AG04450 (cell line): Measurements from ENCODE around the gene ELP4. TPM values are rescaled to one million over a fixed set of nuclear protein-coding genes. Genes with fewer than 3 reads are reported as not detected.

ENCODE experiments used
- CTCF ChIA-PET: fragments of 300-600, 350-600 bp; formaldehyde crosslinking; extraction: SDS; loops from one replicate; lab custom pipeline; 2022; ENCODE audit warnings: antibody characterized with exemption, inconsistent platforms; lab: Charles Lee
- POLR2A ChIA-PET: fragments of 350-600 bp; formaldehyde crosslinking; extraction: SDS; loops from one replicate; lab custom pipeline; 2021; ENCODE audit warnings: antibody characterized with exemption, inconsistent platforms; lab: Yijun Ruan, JAX
- DNase-seq: peaks from one replicate; pipeline ENCODE4 v3.0.0-alpha.2; 2011; ENCODE audit warnings: low read depth, low spot score
- H3K27ac ChIP-seq: one replicate; pipeline ENCODE4 v1.5.1; 2012; ENCODE audit warnings: low read depth, low read length, control low read depth
- H3K27me3 ChIP-seq: one replicate; pipeline ENCODE4 v1.6.0; 2012; ENCODE audit warnings: low read length; ENCODE audit not compliant: control insufficient read depth, insufficient read depth
- H3K4me3 ChIP-seq: 2 replicates; pipeline ENCODE4 v1.5.1; 2011; ENCODE audit warnings: mild to moderate bottlenecking, low read depth, low read length, control low read depth
- H3K9me3 ChIP-seq: 2 replicates; pipeline ENCODE4 v1.5.1; 2012; ENCODE audit warnings: low read length; ENCODE audit not compliant: control insufficient read depth, insufficient read depth
- polyA plus RNA-seq: library from polyadenylated mRNA; depleted of rRNA; stranded (reverse); fragments of >200 nt; gene quantifications from 2 replicates; pipeline ENCODE4 v1.2.3, GENCODE V29; 2011
- TF ChIP-seq, protein P1 (sequence below): IDR thresholded peaks from 2 replicates; pipeline ENCODE4 v1.5.1; 2011; ENCODE audit warnings: low read depth, low read length, control low read depth, inconsistent platforms

The ELP4 gene
- polyA plus RNA-seq, 1 experiment = 15.5 TPM

DNA sequence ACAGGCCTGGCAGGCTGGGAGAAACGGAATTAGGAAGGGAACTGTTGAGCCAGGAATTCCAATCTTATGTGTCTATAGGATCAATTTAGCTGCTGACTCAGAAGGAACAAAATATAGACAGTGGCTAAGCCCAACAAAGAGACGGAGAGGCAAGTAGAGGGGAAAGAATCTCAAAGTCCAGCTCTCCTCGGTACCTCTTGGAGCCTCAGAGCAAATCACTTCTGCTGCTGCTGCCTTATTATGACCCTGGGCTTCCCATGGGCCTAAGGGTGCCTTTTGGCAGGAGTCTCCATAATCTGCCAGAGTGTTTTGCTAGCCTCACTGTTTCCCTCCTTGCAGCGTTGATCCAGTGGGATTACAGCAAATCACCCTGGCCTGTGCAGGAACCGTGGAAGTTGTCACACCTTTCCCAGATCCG is 269.8 kb downstream of the ELP4 start:
- Histone ChIP-seq H3K27ac (peak overlapping the region; percentile 32), H3K4me3 (no peak overlapping the region), H3K27me3 (no peaks in the 10 kb centered on the region), H3K9me3 (no peaks in the 10 kb centered on the region)
- TF ChIP-seq, protein P1, sequence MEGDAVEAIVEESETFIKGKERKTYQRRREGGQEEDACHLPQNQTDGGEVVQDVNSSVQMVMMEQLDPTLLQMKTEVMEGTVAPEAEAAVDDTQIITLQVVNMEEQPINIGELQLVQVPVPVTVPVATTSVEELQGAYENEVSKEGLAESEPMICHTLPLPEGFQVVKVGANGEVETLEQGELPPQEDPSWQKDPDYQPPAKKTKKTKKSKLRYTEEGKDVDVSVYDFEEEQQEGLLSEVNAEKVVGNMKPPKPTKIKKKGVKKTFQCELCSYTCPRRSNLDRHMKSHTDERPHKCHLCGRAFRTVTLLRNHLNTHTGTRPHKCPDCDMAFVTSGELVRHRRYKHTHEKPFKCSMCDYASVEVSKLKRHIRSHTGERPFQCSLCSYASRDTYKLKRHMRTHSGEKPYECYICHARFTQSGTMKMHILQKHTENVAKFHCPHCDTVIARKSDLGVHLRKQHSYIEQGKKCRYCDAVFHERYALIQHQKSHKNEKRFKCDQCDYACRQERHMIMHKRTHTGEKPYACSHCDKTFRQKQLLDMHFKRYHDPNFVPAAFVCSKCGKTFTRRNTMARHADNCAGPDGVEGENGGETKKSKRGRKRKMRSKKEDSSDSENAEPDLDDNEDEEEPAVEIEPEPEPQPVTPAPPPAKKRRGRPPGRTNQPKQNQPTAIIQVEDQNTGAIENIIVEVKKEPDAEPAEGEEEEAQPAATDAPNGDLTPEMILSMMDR = no peak
- ChIA-PET CTCF (interaction anchor here (1.5 kb wide), 1 partner anchor 16 kb away, joined by 3 read pairs; no protein-coding TSS in a partner anchor), POLR2A (no interaction called here)
- DNase-seq = peak; percentile 43

DNA sequence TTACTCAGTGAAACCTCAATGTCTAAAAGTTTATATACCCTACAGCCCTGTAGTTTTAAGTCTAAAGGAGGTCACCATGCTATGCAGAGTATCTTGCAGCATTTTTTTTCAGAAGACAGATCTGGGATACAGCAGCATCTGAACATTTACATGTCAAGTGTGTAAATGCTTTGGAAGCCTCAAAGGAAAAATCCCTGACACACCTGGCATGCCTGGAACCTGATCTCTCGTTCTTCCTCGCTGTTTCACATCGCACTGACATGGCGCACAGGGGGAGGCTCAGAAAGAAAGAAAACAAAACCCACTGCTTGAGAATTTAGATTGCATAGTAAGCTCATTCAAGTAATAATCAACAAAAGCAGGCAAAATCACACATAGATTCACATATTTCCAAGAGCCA is 270.5 kb downstream of the ELP4 start:
- ChIA-PET POLR2A (no interaction called here), CTCF (interaction anchor here (1.0 to 1.5 kb wide), 2 partner anchors 15 to 139 kb away, joined by 3 read pairs; no protein-coding TSS in a partner anchor)
- H3K27ac ChIP-seq = no peak overlapping the region
- H3K27me3 ChIP-seq = no peaks in the 10 kb centered on the region
- no peaks in the 10 kb centered on the region for H3K9me3 ChIP-seq
- no peak overlapping the region for H3K4me3 ChIP-seq
- no peak for DNase-seq
- TF ChIP-seq, protein P1 = no peak

DNA sequence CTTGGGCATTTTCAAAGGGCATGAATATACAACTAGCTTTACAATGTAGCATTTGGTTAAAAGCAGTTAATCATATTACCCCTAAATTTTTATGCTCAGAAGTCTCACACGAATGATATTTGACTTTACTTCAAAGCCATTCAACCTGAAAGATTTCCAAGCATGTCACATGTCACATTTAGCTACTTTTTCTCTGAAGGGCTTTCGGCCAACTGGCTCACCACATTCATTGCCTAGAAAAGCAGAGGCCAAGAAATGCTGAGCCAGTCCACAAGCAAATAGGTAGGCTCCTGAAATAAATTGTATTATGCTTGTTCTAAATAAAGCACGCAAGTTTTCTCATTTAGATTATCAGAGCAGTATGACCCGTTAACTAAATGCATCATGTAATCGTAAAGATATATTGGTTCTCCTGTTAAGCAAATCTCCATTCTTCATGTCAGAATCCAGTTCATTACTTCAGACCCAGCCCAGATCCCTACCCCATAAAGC is 271.0 kb downstream of the ELP4 start:
- no peaks in the 10 kb centered on the region for H3K27me3 ChIP-seq
- DNase-seq = no peak
- POLR2A ChIA-PET = no interaction called here
- H3K4me3 ChIP-seq = no peak overlapping the region
- no peak overlapping the region for H3K27ac ChIP-seq
- TF ChIP-seq, protein P1 = no peak
- no peaks in the 10 kb centered on the region for H3K9me3 ChIP-seq
- CTCF ChIA-PET = interaction anchor here (1.0 to 1.5 kb wide), 2 partner anchors 14 to 139 kb away, joined by 3 read pairs; no protein-coding TSS in a partner anchor

DNA sequence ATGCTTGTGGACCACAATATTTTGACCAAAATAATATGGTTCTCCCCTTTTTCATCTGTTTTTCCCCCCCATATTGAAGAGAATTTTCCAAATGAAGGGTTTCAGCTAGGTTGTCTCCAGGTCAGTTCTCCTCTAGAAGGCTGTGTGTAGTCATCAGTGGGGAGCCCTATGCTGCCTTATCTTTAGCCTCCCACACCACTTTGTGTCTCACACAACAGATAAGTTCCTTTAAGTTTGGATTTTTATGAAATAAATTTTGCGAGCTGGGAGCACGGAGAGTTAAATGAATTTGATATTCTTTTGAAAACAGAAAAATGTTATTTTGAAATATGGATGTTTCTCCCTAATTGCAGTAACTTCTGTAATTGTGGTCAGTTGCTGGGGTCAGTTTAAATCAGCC is 272.7 kb downstream of the ELP4 start:
- Histone ChIP-seq H3K4me3 (no peak overlapping the region), H3K27me3 (no peaks in the 10 kb centered on the region), H3K9me3 (no peaks in the 10 kb centered on the region), H3K27ac (no peak overlapping the region)
- no peak for DNase-seq
- TF ChIP-seq, protein P1 = no peak
- ChIA-PET POLR2A (no interaction called here), CTCF (no interaction called here)

DNA sequence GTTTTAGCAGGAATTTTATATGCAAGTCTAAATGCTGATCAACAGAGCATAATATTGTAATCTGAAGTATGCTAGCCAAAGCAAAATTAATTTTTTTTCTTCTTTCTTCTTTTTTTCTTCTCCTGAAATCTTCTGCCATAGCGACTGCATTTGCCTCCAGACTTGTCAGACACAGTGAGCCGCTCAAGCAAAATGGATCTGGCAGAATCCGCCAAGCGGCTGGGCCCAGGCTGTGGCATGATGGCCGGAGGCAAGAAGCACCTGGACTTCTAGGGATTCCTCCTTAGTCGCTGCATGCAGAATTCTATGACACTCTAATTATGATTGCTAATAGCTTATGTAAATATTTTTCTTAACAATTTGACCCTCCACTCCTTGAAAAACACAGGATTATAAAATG is 273.7 kb downstream of the ELP4 start:
- DNase-seq = no peak
- Histone ChIP-seq H3K27ac (no peak overlapping the region), H3K9me3 (no peaks in the 10 kb centered on the region), H3K27me3 (no peaks in the 10 kb centered on the region), H3K4me3 (no peak overlapping the region)
- TF ChIP-seq, protein P1 = no peak
- ChIA-PET CTCF (no interaction called here), POLR2A (no interaction called here)
